GM12878 (cell line): ENCODE results near the gene F12. TPM values are rescaled to one million over a fixed set of nuclear protein-coding genes. Genes with fewer than 3 reads are reported as not detected.

Source experiments
- ATAC-seq: fragments of 200-7000 bp; cut with Tn5 transposase; 3 replicates; pipeline ENCODE4 v1.9.1; 2020; ENCODE audit warnings: mild to moderate bottlenecking, moderate library complexity
- BruUV-seq: library from RNA; stranded (reverse); fragments of 400-500 nt; replicated peaks from 2 replicates; lab custom pipeline; 2021; lab: Mats Ljungman, UMichigan
- CTCF ChIA-PET: fragments of 300-600 bp; sonication (Branson Sonifier 250); formaldehyde crosslinking; extraction: SDS; loops from one replicate; lab custom pipeline; 2021; ENCODE audit warnings: inconsistent platforms; lab: Yijun Ruan, JAX
- POLR2A ChIA-PET: fragments of 350-600 bp; formaldehyde crosslinking; extraction: SDS; loops from one replicate; lab custom pipeline; 2021; ENCODE audit warnings: inconsistent platforms; lab: Charles Lee
- RAD21 ChIA-PET: fragments of 300-600 bp; sonication (Branson Sonifier 250); formaldehyde crosslinking; loops from one replicate; lab custom pipeline; 2023; ENCODE audit warnings: antibody characterized with exemption; ENCODE audit not compliant: unreplicated experiment; lab: Charles Lee
- SMC1A ChIA-PET: fragments of 300-600 bp; sonication (Branson Sonifier 250); formaldehyde crosslinking; loops from one replicate; lab custom pipeline; 2023; ENCODE audit not compliant: unreplicated experiment, uncharacterized antibody; lab: Charles Lee
- DNase-seq: peaks from one replicate; pipeline ENCODE4 v3.0.0-alpha.2; 2011; ENCODE audit warnings: low read depth, low spot score
- FAIRE-seq: peaks from 3 replicates; lab custom pipeline; 2011; peaks lifted over from hg19 to GRCh38; lab: Jason Lieb, UNC
- H2AFZ ChIP-seq: 2 replicates; pipeline ENCODE4 v1.6.0; 2011; ENCODE audit warnings: low read depth, low read length, control low read depth; ENCODE audit not compliant: control insufficient read depth
- H3K27ac ChIP-seq: 2 replicates; pipeline ENCODE4 v1.5.1; 2011; ENCODE audit warnings: control low read depth; ENCODE audit not compliant: control insufficient read depth, insufficient read depth
- H3K27me3 ChIP-seq, 2 experiments: replicated peaks in 1 of 2; 2 replicates each; pipeline versions ENCODE4 v1.6.0 to v1.6.1; 2011; ENCODE audit warnings: low read length in 1 of 2; ENCODE audit not compliant: control insufficient read depth in 2 of 2, insufficient read depth in 2 of 2
- H3K36me3 ChIP-seq, 2 experiments: 2 replicates each; pipeline ENCODE4 v1.5.1; 2011; ENCODE audit warnings: low read length in 1 of 2; ENCODE audit not compliant: control insufficient read depth in 2 of 2, insufficient read depth in 2 of 2
- H3K4me1 ChIP-seq: 2 replicates; pipeline ENCODE4 v1.6.1; 2011; ENCODE audit warnings: mild to moderate bottlenecking, low read length, moderate library complexity, mixed read lengths; ENCODE audit not compliant: control insufficient read depth, insufficient read depth
- H3K4me2 ChIP-seq: 2 replicates; pipeline ENCODE4 v1.6.0; 2011; ENCODE audit warnings: control low read depth; ENCODE audit not compliant: control insufficient read depth, insufficient read depth
- H3K4me3 ChIP-seq: fragments of 200-600 bp; sonication (generic); 2 replicates; pipeline ENCODE4 v1.5.1; 2016
- H3K79me2 ChIP-seq: 2 replicates; pipeline ENCODE4 v1.6.0; 2011; ENCODE audit warnings: low read length; ENCODE audit not compliant: control insufficient read depth, insufficient read depth
- H3K9ac ChIP-seq: 2 replicates; pipeline ENCODE4 v1.8.0; 2011; ENCODE audit warnings: low read length, control low read depth, mixed read lengths; ENCODE audit not compliant: control insufficient read depth, insufficient read depth
- H3K9me3 ChIP-seq: replicated peaks from 3 replicates; pipeline ENCODE4 v1.5.1; 2011; ENCODE audit warnings: mild to moderate bottlenecking, low read length; ENCODE audit not compliant: control insufficient read depth, insufficient read depth
- H4K20me1 ChIP-seq: 2 replicates; pipeline ENCODE4 v1.6.0; 2011; ENCODE audit not compliant: control insufficient read depth, insufficient read depth
- BCL3 ChIP-seq: IDR thresholded peaks from 2 replicates; pipeline ENCODE4 v1.6.1; 2011; ENCODE audit warnings: borderline replicate concordance, low read depth, mild to moderate bottlenecking, moderate library complexity, low read length; ENCODE audit not compliant: insufficient read depth, poor library complexity, severe bottlenecking
- BRCA1 ChIP-seq: IDR thresholded peaks from 2 replicates; pipeline ENCODE4 v1.6.1; 2011; ENCODE audit warnings: low read depth, low read length, improper control_type of control experiment
- SMAD5 ChIP-seq: IDR thresholded peaks from 2 replicates; pipeline ENCODE4 v1.6.1; 2016; ENCODE audit warnings: antibody characterized with exemption, low read depth
- SRF ChIP-seq, 2 experiments: IDR thresholded peaks; 2 replicates each; pipeline ENCODE4 v1.6.1; 2011; ENCODE audit warnings: low read depth in 2 of 2, low read length in 2 of 2, mild to moderate bottlenecking in 1 of 2, moderate library complexity in 1 of 2
- TARDBP ChIP-seq: IDR thresholded peaks from 2 replicates; pipeline ENCODE4 v1.6.1; 2016; ENCODE audit warnings: borderline replicate concordance
- YBX1 ChIP-seq: fragments of 450-650 bp; IDR thresholded peaks from 2 replicates; pipeline ENCODE4 v1.6.1; 2016; ENCODE audit warnings: antibody characterized with exemption
- ZNF622 ChIP-seq: fragments of 450-650 bp; IDR thresholded peaks from 2 replicates; pipeline ENCODE4 v1.6.1; 2017; ENCODE audit warnings: mild to moderate bottlenecking, inconsistent platforms
- WGBS: methylation state at CpG from one replicate; pipeline ENCODE4 v1.1.6; 2016; ENCODE audit warnings: low lambda C conversion rate; ENCODE audit not compliant: insufficient replicate concordance, insufficient coverage; ENCODE audit errors: missing lambda C conversion rate; 5-methylcytosine and 5-hydroxymethylcytosine counted together
- in situ Hi-C: fragments of 300-500 bp; cut with MboI; formaldehyde crosslinking; loops from 9 replicates; pipeline ENCODE4 v1.14.3; 2018; ENCODE audit warnings: mixed read lengths
- intact Hi-C: fragments of 100-400 bp; cut with micrococcal nuclease; formaldehyde crosslinking; loops from one replicate; pipeline ENCODE4 v1.14.2; 2022; ENCODE audit not compliant: unreplicated experiment
- polyA plus RNA-seq, 11 experiments: library from polyadenylated mRNA; depleted of rRNA in 4 of 11; unstranded in 6 of 11; stranded (reverse) in 5 of 11; fragments of >200 nt; fragmentation: Nextera tagmentation in 4 of 11; fragmentation: Illumina TruSeq in 1 of 11; extraction: Ambion mirVana in 4 of 11; extraction: Trizol in 1 of 11; gene quantifications; 1 replicate in 1 of 11; 2 replicates in 10 of 11; pipeline versions ENCODE4 v1.2.1 to v1.2.3, GENCODE V29; 2011 to 2016; ENCODE audit warnings: inconsistent platforms in 2 of 11, missing spikeins in 2 of 11, low read depth in 1 of 11
- total RNA-seq, 4 experiments: library from RNA; depleted of rRNA in 3 of 4; stranded (reverse); fragments of >200 nt in 3 of 4; fragmentation: Illumina TruSeq in 1 of 4; extraction: Trizol in 1 of 4; gene quantifications; 2 replicates each; pipeline versions ENCODE4 v1.2.1 to v1.2.3, GENCODE V29; 2013 to 2021

F12 gene
- total and polyA plus RNA-seq, 10 of the 15 experiments (the other 5 are each of a cell fraction or from before 2014, with no cell fraction given), result 0.25 to 11.3 (median 5.5) TPM

- Histone ChIP-seq H3K27me3 (no peaks in the 10 kb centered on the region), H3K4me2 (no peak overlapping the region), H3K4me1 (peaks cover 57% of the 10 kb centered on the region), H3K27ac (no peak overlapping the region), H3K9me3 (no peaks in the 10 kb centered on the region), H2AFZ (no peak overlapping the region), H3K36me3 (peaks cover 12 to 14% of the 10 kb centered on the region in 2 experiments), H3K79me2 (peaks cover 31% of the 10 kb centered on the region), H3K9ac (no peak overlapping the region), H4K20me1 (no peaks in the 10 kb centered on the region), H3K4me3 (no peak overlapping the region)
- WGBS, result 98% methylated on average over 30 of the region's 36 CpGs
- FAIRE-seq, result no peak
- ChIA-PET CTCF (interaction anchor here (0.7 to 2.2 kb wide), 2 partner anchors 12 to 48 kb away, joined by 4 to 8 read pairs; no protein-coding TSS in a partner anchor), POLR2A (interaction anchor here (0.6 kb wide), 1 partner anchor 17 kb away, joined by 3 read pairs; no protein-coding TSS in a partner anchor), SMC1A (interaction anchor here (2.8 to 3.7 kb wide), 2 partner anchors 23 to 36 kb away, joined by 10 to 32 read pairs; no protein-coding TSS in a partner anchor), RAD21 (interaction anchor here (0.7 to 4.4 kb wide), 3 partner anchors 10 to 23 kb away, joined by 3 to 29 read pairs (median 4); partner anchors contain the start of gene LMAN2)
- no peak for TF ChIP-seq YBX1
- TF ChIP-seq SMAD5, result no peak
- TF ChIP-seq BRCA1, result no peak
- 0 out of 4 replicates have a peak, but pooled peaks of 1 of the 2 experiments have one; percentile 3 for TF ChIP-seq SRF (IDR thresholded peaks at IDR 0.05; ENCODE audit: low read depth in 2 of 2, low read length in 2 of 2)
- TF ChIP-seq ZNF622, result no peak
- TF ChIP-seq BCL3, result no peak
- TF ChIP-seq TARDBP, result no peak
- intact Hi-C loops, result no loop called here
- no peak for DNase-seq
- in situ Hi-C loops, result no loop called here
- ATAC-seq, result no peak
- BruUV-seq, result no TSS peak
Observed at GRCh38 chr5:177366528-177367322, 42.6 kb downstream of the F12 start.
